SIG-M5 treated with dmso at 0.1 percent for 504 hours (cell line): ENCODE results near the gene ELAC1.
"Not testable (repeated sequence)": the region's sequence is repeated elsewhere in the genome, so short reads cannot be mapped to it uniquely, and the experiment has no call there.

Experiments used
- DNase-seq: peaks from one replicate; lab custom pipeline; 2025; ENCODE audit not compliant: unreplicated experiment; lab: John Stamatoyannopoulos, UW

The ELAC1 gene

DNA sequence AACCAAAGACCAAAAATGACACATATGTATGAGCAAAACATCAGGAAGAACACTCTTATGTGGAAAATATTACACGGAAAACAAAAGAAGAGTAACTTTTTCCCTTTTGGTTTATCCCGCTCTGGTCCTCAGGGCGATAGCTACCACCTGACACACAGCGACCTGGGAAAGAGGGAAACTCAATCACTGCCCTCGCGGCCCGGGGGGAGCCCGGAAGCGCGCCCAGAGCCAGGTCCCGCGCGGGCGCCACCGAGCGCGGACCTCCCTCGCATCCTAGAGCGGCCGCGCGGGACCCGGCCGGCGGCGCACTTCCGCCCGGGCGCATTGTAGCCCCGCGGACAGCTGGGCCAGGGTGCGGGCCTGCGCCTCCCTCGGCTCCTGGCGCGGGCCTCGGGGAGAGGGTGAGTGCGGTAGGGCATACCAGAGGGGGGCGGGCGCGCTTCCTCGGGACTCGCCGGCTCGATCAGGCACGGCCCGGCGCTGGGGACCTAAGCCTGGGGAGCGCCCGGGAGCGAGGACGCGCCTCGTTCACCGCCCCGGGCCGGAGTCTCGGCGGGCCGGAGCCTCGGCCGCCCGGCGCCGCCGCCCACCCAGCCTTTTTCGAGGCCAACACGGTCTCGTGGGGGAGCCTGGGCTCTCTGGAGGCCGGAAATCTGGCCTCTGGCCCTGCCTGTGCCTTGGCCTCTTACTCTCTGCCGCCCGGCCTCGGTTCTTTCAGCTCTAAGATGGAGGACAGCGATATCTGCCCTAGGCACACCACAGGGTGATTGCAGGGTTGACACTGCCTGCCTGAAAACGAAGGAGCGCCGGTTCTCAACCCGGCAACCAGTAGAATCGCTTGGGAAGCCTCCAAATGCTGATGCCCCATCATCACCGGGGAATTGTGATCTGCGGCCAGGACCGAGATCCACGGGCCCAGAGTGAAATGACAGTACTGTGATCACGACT lies at the start of gene ELAC1:
Gene ELAC1, plus strand, starts transcription at position 327 of the 948 bp plus-strand sequence. CDS start 6,365 bp downstream, outside the sequence.
- peak; percentile 50 for DNase-seq

DNA sequence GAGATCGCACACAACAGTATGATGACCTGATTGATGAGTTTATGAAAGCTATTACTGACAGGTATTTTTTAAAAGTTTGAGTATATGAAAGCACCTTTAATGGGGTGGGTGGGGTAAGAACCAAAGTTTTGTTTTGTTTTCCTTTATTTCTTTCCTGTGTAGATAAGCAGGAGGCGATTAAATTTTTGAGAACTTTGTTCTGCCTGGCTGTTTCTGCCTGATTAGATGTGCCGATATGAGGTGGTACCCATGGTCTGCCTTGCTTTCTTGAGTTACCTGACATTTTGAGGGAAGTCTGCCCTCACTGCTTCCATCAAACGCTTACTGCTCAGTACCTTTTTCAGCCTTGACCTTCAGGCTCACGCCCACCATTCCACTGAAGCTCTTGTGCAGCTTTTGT lies 49.7 kb upstream of the ELAC1 start:
- DNase-seq = no peak

- DNase-seq = no peak
Measured at GRCh38 chr18:50924372-50924771, 43.5 kb upstream of the ELAC1 start.

GRCh38 chr18:50926521-50926920 lies 41.3 kb upstream of the ELAC1 start:
- DNase-seq = no peak

GRCh38 chr18:50928551-50928950 lies 39.3 kb upstream of the ELAC1 start:
- no peak for DNase-seq

- DNase-seq = no peak
Measured at GRCh38 chr18:50933684-50934083, 34.2 kb upstream of the ELAC1 start.

DNA sequence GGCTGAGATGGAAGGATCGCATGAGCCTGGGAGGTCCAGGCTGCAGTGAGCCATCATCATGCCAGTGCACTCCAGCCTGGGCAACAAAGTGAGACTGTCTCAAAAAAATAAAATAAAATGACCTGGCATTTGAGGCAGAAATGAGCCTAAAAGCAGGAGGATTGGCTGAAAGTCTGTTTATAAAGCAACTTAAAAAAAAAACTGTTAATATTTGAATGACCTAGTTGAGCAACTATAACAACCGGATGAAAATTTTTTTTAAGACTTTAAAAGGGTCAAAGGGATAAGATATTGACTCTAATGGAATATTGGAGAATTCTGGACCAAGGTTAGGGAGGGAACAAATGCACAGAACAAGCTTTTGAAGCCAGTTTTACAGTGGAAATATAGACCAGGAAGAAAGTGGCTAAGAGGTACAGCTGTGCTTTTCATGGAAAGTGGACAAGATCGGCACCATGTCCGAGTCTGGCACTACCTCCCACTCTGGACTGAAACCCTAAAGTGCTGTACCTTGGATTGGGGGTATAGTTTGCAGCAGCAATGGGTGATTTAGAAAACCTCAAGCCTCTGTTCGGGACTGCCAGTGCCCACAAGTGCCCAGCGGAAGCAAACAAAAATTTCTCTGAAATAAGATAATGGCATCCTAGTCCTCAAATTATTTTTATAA lies 33.2 kb upstream of the ELAC1 start:
- DNase-seq = no peak

DNA sequence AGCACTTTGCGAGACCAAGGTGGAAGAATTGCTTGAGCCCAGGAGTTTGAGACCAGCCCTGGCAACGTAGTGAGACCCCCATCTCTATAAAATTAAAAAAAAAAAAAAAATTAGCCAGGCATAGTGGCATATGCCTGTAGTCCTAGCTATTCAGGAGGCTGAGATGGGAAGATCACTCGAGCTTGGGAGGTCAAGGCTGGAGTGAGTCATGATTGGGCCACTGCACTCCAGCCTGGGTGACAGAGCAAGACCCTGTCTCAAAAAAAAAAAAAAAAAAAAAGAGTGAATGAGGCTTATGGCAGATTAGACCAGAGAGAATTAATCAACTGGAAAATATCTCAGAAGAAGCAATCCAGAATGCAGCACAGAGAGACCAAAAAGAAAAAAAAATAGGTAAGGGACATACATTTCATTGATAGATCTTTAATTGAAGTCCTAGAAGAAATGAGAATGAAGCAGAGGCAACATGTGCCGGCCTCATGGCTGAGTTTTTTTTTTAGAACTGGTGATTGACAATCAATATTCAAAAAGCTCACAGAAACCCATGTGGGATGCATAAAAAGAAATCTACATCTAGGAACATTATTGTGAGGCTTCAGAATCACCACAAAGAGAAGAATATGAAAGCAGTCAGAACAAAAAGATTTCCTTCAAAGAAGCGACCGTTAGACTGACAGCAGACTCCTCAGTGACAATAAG lies 32.2 kb upstream of the ELAC1 start:
- DNase-seq = no peak

GRCh38 chr18:50937183-50937582 lies 30.7 kb upstream of the ELAC1 start:
- no peak for DNase-seq

DNA sequence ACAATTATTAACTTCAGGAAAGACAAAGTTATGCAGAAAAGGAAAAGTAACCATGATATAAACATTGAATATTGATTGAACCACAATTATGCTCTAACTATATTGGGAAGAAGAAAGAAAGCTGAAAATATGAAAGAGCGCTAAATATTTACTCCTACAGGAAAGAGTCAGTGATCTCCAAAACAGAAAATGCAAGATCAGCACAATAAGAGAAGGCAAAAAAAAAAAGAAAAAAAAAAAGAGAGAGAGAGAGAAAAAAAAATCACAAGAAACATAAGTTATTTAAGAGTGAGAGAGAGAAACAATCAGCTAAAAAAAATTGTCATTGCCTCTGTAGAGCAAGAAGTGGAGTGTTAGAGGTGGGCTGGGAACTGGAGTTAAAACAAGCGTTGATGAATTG lies 28.9 kb upstream of the ELAC1 start:
- no peak for DNase-seq

- peak; percentile 54 for DNase-seq
Measured at GRCh38 chr18:50944245-50944932, 23.5 kb upstream of the ELAC1 start.

DNA sequence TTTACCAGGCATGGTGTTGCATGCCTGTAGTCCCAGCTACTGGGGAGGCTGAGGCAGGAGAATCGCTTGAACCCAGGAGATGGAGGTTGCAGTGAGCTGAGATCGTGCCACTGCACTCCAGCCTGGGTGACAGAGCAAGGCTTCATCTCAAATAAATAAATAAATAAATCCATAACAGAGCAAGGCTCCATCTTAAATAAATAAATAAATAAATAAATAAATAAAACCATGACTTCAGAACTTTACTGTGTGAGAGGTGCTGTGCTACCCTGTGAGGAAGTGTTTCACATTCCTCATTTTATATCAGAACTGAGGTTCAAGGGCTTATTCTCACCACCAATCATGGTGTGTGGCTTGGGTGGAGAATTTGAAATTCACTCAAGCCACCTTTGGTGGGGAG lies 21.9 kb upstream of the ELAC1 start:
- not testable (repeated sequence) for DNase-seq

DNA sequence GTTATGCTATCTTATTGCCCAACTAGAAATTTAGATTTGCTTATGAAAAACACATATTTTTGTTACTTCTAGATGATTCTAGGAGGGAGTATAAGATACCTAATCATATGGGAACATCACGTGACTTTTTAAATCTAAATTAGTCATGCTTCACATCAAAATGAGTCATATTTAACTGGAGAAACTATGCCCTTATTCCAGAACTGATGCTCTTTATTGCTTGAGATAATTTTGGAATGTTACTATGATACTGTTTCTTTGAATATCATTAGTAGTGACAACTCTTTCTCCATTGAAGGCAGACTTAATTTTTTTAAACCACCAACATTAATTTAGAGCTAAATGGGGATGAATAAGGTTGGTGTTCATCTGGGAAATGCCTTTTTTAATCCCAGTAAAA lies 19.9 kb upstream of the ELAC1 start:
- DNase-seq = no peak

- DNase-seq = no peak
Measured at GRCh38 chr18:50949185-50949584, 18.7 kb upstream of the ELAC1 start.

- no peak for DNase-seq
Measured at GRCh38 chr18:50950626-50951025, 17.2 kb upstream of the ELAC1 start.

DNA sequence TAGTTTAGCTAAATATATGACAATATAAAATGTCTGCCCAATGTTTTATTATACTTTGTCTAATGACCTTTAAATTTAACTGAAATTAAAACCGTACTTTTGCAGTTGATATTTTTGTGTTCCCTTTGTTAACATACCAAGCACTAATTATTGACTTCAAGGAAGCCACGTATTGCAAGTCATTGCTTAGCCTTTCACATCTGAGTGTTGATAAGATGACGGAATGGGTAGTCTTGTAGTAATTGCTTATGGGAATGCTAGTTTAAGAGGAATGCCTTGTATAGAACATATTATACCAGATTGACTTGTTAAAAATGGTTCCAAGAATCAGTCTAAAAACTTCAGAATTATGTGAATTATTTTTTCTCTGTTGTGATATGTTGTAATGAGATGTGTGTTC lies 14.0 kb upstream of the ELAC1 start:
- DNase-seq = no peak

DNA sequence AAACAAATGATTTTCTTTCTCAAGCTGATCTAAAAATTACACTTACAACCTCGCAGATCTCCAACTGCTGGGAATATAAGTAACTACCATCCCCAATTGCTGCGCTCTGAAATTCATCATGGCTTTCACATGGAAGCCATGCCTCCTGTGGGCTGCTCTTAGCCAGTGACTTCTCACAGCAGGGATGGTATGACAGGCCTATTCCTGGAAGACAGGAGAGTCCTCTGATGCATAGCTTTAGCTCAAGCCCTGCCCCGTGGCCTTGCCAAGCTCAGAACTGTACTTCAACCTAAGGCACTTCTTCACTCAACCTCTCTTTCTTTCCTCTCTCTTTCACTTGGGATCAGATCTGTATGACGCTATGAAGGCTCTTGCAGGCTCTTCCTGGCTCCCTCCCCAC lies 12.6 kb upstream of the ELAC1 start:
- DNase-seq = no peak

DNA sequence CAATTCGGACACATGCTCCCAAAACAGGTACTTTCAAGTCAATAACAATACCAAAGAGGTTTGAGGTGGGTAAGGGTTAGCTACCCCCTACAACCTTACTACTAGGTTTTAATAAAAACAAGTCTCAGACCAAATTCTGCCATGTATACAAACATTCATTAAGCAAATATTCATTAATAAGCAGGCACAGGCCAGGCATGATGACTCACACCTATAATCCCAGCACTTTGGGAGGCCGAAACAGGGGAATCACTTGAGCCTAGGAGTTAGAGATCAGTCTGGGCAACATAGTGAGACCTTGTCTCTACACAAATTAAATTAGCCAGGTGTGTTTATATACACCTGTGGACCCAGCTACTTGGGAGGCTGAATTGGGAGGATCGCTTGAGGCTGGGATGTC lies 11.7 kb upstream of the ELAC1 start:
- DNase-seq = no peak

GRCh38 chr18:50961974-50962373 lies 5.9 kb upstream of the ELAC1 start:
- no peak for DNase-seq

- DNase-seq = no peak
Measured at GRCh38 chr18:50969448-50969847, 1.6 kb downstream of the ELAC1 start.

DNA sequence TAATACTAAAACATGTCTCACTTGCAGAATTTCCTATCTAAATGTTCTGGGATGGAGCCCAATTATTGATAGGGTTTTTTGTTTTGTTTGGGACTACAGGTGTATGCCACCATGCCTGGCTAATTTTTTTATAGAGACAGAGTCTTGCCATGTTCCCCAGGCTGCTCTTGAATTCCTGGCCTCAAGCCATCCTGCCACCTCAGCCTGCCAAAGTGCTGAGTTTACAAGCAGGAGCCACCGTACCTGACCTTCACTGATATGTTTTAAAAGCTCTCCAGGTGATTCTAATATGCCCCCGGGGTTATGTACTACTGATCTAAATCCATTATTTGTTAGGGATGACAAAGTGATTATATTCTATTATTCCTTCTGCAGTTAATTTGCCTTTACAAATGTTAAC lies 2.2 kb downstream of the ELAC1 start:
- DNase-seq = no peak
